Esophagus squamous epithelium (tissue), 5 donors: Measurements from ENCODE around the gene POU6F2. TPM values are rescaled to one million over a fixed set of nuclear protein-coding genes. Genes with fewer than 3 reads are reported as not detected.

Experiments
- DNase-seq: peaks from one replicate; lab custom pipeline; 2025; lab: John Stamatoyannopoulos, UW
- H3K27ac ChIP-seq, 4 donors: fragments of 200-600 bp; sonication (generic); one replicate each; pipeline ENCODE4 v1.5.1; 2016 to 2019; ENCODE audit warnings: mild to moderate bottlenecking in 1 of 4
- H3K27me3 ChIP-seq, 4 donors: fragments of 200-600 bp; sonication (generic); 1 replicate in 3 of 4; 2 replicates in 1 of 4; pipeline versions ENCODE4 v1.5.1 to v1.6.0; 2017 to 2021; ENCODE audit warnings: antibody characterized with exemption in 1 of 4
- H3K36me3 ChIP-seq, 3 donors: fragments of 200-600 bp; sonication (generic); one replicate each; pipeline ENCODE4 v1.5.1; 2016 to 2019
- H3K4me1 ChIP-seq, 3 donors: fragments of 200-600 bp; sonication (generic); one replicate each; pipeline ENCODE4 v1.5.1; 2017 to 2019
- H3K4me3 ChIP-seq, 4 donors: fragments of 200-600 bp; sonication (generic); 1 replicate in 3 of 4; 2 replicates in 1 of 4; pipeline ENCODE4 v1.5.1; 2016 to 2019; ENCODE audit warnings: mild to moderate bottlenecking in 2 of 4, moderate library complexity in 1 of 4
- H3K9me3 ChIP-seq, 3 donors: fragments of 200-600 bp; sonication (generic); one replicate each; pipeline ENCODE4 v1.5.1; 2016 to 2019
- POLR2A ChIP-seq, 4 donors: fragments of 450-650 bp; IDR thresholded peaks; one replicate each; pipeline ENCODE4 v1.6.1; 2017; ENCODE audit warnings: antibody characterized with exemption in 4 of 4, mild to moderate bottlenecking in 4 of 4, moderate library complexity in 3 of 4
- WGBS, 2 donors: methylation state at CpG; one replicate each; pipeline ENCODE4 v1.1.5; 2018; 5-methylcytosine and 5-hydroxymethylcytosine counted together
- intact Hi-C: fragments of 100-400 bp; cut with DNase I; formaldehyde crosslinking; loops from one replicate; pipeline ENCODE4 v1.15.0; 2022
- total RNA-seq, 4 donors: library from RNA; depleted of rRNA; stranded (reverse); fragments of >200 nt; gene quantifications; one replicate each; pipeline ENCODE4 v1.1.0, GENCODE V29; 2016
- TF ChIP-seq, protein P1 (sequence below), 6 experiments: fragments of 450-650 bp in 4 of 6; fragments of 200-600 bp in 2 of 6; sonication (generic) in 2 of 6; IDR thresholded peaks; one replicate each; pipeline ENCODE4 v1.5.1; 2016 to 2019; ENCODE audit warnings: antibody characterized with exemption in 6 of 6, mild to moderate bottlenecking in 4 of 6, moderate library complexity in 4 of 6
- donor health status: DM: yes; HTN: yes; CAD: no.

Gene POU6F2
- total RNA-seq, 4 donors from 2014 or later: 0.76 to 1.6 TPM; not detected in 2

GRCh38 chr7:39306016-39306570, 328.4 kb downstream of the POU6F2 start:
- DNase-seq: no peak
- Histone ChIP-seq H3K27me3 (peaks cover 0 to 4% (median 0%) of the 10 kb centered on the region in 4 donors), H3K4me1 (no peaks in the 10 kb centered on the region), H3K4me3 (no peak overlapping the region), H3K9me3 (no peaks in the 10 kb centered on the region), H3K27ac (no peak overlapping the region), H3K36me3 (no peaks in the 10 kb centered on the region)
- WGBS, 2 donors: 60% methylated on average over 5 of the region's 5 CpGs
- intact Hi-C loops: no loop called here
- TF ChIP-seq POLR2A (IDR thresholded peaks at IDR 0.05): no peak
- TF ChIP-seq, protein P1, sequence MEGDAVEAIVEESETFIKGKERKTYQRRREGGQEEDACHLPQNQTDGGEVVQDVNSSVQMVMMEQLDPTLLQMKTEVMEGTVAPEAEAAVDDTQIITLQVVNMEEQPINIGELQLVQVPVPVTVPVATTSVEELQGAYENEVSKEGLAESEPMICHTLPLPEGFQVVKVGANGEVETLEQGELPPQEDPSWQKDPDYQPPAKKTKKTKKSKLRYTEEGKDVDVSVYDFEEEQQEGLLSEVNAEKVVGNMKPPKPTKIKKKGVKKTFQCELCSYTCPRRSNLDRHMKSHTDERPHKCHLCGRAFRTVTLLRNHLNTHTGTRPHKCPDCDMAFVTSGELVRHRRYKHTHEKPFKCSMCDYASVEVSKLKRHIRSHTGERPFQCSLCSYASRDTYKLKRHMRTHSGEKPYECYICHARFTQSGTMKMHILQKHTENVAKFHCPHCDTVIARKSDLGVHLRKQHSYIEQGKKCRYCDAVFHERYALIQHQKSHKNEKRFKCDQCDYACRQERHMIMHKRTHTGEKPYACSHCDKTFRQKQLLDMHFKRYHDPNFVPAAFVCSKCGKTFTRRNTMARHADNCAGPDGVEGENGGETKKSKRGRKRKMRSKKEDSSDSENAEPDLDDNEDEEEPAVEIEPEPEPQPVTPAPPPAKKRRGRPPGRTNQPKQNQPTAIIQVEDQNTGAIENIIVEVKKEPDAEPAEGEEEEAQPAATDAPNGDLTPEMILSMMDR (IDR thresholded peaks at IDR 0.05): no peak

DNA sequence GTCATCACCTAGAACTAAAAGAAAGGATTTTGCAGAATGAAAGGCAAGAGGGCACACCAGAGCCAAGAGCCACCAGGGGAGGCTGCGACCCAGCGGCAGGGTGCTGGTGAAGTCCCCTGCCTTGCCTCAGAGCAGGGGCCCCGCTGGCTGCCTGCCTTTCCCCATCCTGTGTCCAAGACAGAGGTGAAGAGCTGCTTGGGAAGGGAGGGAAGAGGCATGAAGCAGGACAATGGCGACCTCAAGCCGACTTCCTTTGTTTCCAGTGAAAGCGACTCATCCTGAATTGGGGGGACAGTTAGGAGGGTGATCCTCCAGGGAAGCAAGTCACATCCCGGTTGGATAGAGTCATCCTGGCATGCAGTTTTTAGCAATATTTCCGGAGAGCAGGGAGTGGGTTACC, 333.0 kb downstream of the POU6F2 start:
- TF ChIP-seq, protein P1 (IDR thresholded peaks at IDR 0.05): no peak
- TF ChIP-seq POLR2A (IDR thresholded peaks at IDR 0.05): no peak
- Histone ChIP-seq H3K4me3 (no peak overlapping the region), H3K9me3 (no peaks in the 10 kb centered on the region), H3K27me3 (peaks cover 0 to 4% (median 0%) of the 10 kb centered on the region in 4 donors), H3K36me3 (no peaks in the 10 kb centered on the region), H3K27ac (no peak overlapping the region), H3K4me1 (no peaks in the 10 kb centered on the region)
- DNase-seq: no peak
- WGBS, 2 donors: 57 to 59% methylated on average over 7 to 8 of the region's 8 CpGs
- intact Hi-C loops: no loop called here

DNA sequence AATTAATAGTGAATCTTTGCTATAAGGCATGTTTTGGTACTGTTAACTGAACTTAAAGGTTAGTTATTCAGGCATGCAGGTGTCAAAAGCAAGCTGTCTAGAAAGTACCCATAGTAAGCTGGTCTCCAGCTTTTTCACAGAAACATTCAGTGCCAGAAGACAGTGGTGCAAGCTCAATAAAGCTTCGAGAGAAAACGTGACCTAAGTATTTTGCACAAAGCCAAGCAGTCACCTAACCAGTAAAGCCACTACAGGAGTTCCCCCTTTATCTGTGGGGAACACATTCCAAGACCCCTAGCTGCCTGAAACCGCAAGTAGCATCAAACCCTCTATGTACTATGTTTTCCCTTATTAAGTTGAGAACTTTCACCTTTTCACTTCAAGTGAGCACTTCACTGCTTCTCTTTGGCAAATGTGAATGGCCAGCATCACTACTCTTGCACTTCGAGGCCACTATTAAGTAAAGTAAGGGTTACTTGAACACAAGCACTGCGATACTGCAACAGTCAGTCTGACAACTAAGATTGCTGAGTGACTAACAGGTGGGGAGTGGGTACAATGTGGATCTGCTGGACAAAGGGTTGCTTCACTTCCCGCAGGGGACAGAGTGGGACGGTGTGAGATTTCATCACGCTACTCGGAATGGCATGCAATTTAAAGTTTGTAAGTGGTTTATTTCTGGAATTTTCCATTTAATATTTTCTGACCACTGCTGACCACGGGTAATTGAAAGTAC, 334.7 kb downstream of the POU6F2 start:
- H3K36me3 ChIP-seq: no peaks in the 10 kb centered on the region
- no peaks in the 10 kb centered on the region for H3K9me3 ChIP-seq
- no peak for DNase-seq

GRCh38 chr7:39313376-39313775, 335.7 kb downstream of the POU6F2 start:
- WGBS, 2 donors: 54 to 57% methylated on average over 4 of the region's 4 CpGs
- intact Hi-C loops: no loop called here
- Histone ChIP-seq H3K27ac (no peak overlapping the region), H3K4me3 (no peak overlapping the region), H3K27me3 (peaks cover 0 to 4% (median 0%) of the 10 kb centered on the region in 4 donors), H3K9me3 (no peaks in the 10 kb centered on the region), H3K36me3 (no peaks in the 10 kb centered on the region), H3K4me1 (no peaks in the 10 kb centered on the region)
- no peak for DNase-seq
- TF ChIP-seq, protein P1 (IDR thresholded peaks at IDR 0.05): no peak

More for the DNA sequence above, 334.7 kb downstream of the POU6F2 start:
- TF ChIP-seq, protein P1 (IDR thresholded peaks at IDR 0.05): no peak
- no peak for TF ChIP-seq POLR2A (IDR thresholded peaks at IDR 0.05)
- Histone ChIP-seq H3K4me3 (no peak overlapping the region), H3K27ac (no peak overlapping the region), H3K4me1 (no peaks in the 10 kb centered on the region), H3K27me3 (peaks cover 0 to 4% (median 0%) of the 10 kb centered on the region in 4 donors)
- intact Hi-C loops: no loop called here
- 73 to 75% methylated on average over 9 to 10 of the region's 10 CpGs for WGBS, 2 donors

GRCh38 chr7:39313974-39314373, 336.3 kb downstream of the POU6F2 start:
- 76 to 87% methylated on average over 4 to 5 of the region's 6 CpGs for WGBS, 2 donors
- Histone ChIP-seq H3K36me3 (no peaks in the 10 kb centered on the region), H3K27me3 (peaks cover 0 to under 1% (median 0%) of the 10 kb centered on the region in 4 donors), H3K4me1 (no peaks in the 10 kb centered on the region), H3K4me3 (no peak overlapping the region), H3K27ac (no peak overlapping the region), H3K9me3 (no peaks in the 10 kb centered on the region)
- intact Hi-C loops: no loop called here
- no peak for DNase-seq
- TF ChIP-seq, protein P1 (IDR thresholded peaks at IDR 0.05): no peak
- no peak for TF ChIP-seq POLR2A (IDR thresholded peaks at IDR 0.05)
